Measurements from ENCODE around the gene POLE. TPM values are rescaled to one million over a fixed set of nuclear protein-coding genes. Genes with fewer than 3 reads are reported as not detected.

The POLE gene
- total and polyA plus RNA-seq, 2 of the 4 experiments (the other 2 are of a cell fraction): 17.2 to 20.7 TPM

DNA sequence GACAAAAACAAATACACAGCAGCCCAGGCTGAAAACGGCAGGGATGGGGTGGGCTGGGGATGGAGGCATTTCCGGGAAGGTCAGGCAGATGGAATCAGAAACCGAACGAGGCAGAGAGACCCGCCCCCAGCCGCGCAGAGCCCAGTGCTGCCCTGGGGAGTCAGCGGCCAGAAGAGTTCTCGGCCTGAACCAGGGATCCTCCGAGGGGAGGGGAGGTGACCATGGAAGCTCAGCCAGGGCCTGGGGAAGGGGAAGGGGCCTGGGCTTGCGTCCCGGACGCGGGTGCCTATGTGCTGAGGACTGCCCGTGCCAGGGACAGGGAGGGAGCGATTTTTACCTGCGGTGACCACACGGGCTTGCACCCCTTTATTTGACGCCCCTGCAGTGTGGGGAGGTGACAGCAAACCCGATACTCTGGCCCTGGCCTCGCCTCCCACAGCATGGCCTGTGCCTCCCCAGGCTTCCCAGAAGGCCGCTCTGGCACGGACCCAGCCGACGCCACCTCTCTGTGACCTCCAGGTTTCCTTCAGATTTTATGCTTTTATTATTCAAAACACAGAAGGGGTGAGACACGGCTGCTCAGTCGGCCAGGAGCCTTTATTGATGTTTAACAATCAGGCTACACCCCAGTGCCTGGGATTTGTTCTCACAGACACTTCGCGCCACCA is 84.4 kb downstream of the POLE start:
- no peak overlapping the region for H3K14ac ChIP-seq (replicated peaks; ENCODE audit: low read depth, low read length)
- TF ChIP-seq CHD1 (IDR thresholded peaks at IDR 0.05; ENCODE audit: low read depth, low read length) (no peak), RCOR1 (IDR thresholded peaks at IDR 0.05; ENCODE audit: insufficient replicate concordance, low read length) (no peak), NFE2L2 (IDR thresholded peaks at IDR 0.05; ENCODE audit: low read depth, low read length) (no peak), FOS (IDR thresholded peaks at IDR 0.05; ENCODE audit: low read depth, low read length) (no peak), USF2 (IDR thresholded peaks at IDR 0.05; ENCODE audit: low read depth, low read length) (no peak), RFX5 (IDR thresholded peaks at IDR 0.05; ENCODE audit: low read depth, low read length) (no peak), SMC3 (IDR thresholded peaks at IDR 0.05; ENCODE audit: low read depth, low read length) (no peak), BHLHE40 (IDR thresholded peaks at IDR 0.05; ENCODE audit: low read depth, low read length) (no peak), MXI1 (IDR thresholded peaks at IDR 0.05; ENCODE audit: borderline replicate concordance, low read depth, low read length) (no peak), RAD21 (IDR thresholded peaks at IDR 0.05; ENCODE audit: low read length) (no peak)
- H3K18ac ChIP-seq (ENCODE audit: low read depth, low read length): no peak overlapping the region; the same call in 1 of the 2 replicates
- dilution Hi-C loops (cut with HindIII; ENCODE audit: low sequenced_read_pairs, unreplicated experiment) (no loop called here), intact Hi-C loops (cut with micrococcal nuclease) (no loop called here), in situ Hi-C loops (cut with MboI; ENCODE audit: low sequenced_read_pairs) (no loop called here)
- H3K4ac ChIP-seq (ENCODE audit: low read depth, low read length): peak overlapping the region; percentile 20; the same call in 1 of the 2 replicates
- H3K4me3 ChIP-seq (ENCODE audit: insufficient read depth, low read depth, low read length): no peak overlapping the region
- H4K5ac ChIP-seq (ENCODE audit: low read depth, low read length): peak overlapping the region; percentile 28; the same call in 1 of the 2 replicates
- H3K27me3 ChIP-seq (ENCODE audit: control insufficient read depth, insufficient read depth, low read length): peaks cover 30% of the 10 kb centered on the region
- no peaks in the 10 kb centered on the region for H3K9me3 ChIP-seq (ENCODE audit: control insufficient read depth, insufficient read depth, low read length)
- no peak overlapping the region for H2AK5ac ChIP-seq (ENCODE audit: low read depth, low read length)
- peak; percentile 21; the same call in 1 of the 2 replicates for ATAC-seq (ENCODE audit: low read depth)
- H2BK5ac ChIP-seq (ENCODE audit: low read depth, low read length, poor library complexity, severe bottlenecking): no peak overlapping the region
- H2BK120ac ChIP-seq (ENCODE audit: low read depth, low read length): no peak overlapping the region
- no peak overlapping the region for H2BK20ac ChIP-seq (ENCODE audit: low read depth, low read length)
- H3K9me1 ChIP-seq (ENCODE audit: insufficient read depth, low read length): no peaks in the 10 kb centered on the region
- peak overlapping the region; percentile 76 for H2AFZ ChIP-seq (replicated peaks; ENCODE audit: low read length, poor library complexity)
- H3K23ac ChIP-seq (ENCODE audit: low read depth, low read length): no peak overlapping the region
- H3K27ac ChIP-seq (ENCODE audit: insufficient read depth, low read length): no peak overlapping the region
- H3K56ac ChIP-seq (ENCODE audit: extremely low read depth, insufficient read depth, low read length): no peak overlapping the region
- 38% methylated on average over 16 of the region's 29 CpGs; no CpG with 5 or more reads in 1 of the 2 experiments for WGBS, 2 experiments (ENCODE audit: extremely low coverage in 2 of 2, insufficient read length in 1 of 2)
- no peak overlapping the region for H4K91ac ChIP-seq (ENCODE audit: insufficient read depth, low read depth, low read length)
- BruUV-seq (replicated peaks): no TSS peak
- H4K8ac ChIP-seq (ENCODE audit: low read depth in 2 of 2, low read length in 2 of 2): no peak overlapping the region
- peaks cover 2% of the 10 kb centered on the region; the same call in 1 of the 2 replicates for H4K20me1 ChIP-seq (ENCODE audit: insufficient read depth, low read length)
- peak overlapping the region; percentile 28 for H2AK9ac ChIP-seq (replicated peaks; ENCODE audit: low read depth, low read length, poor library complexity)
- no peaks in the 10 kb centered on the region for H3K36me3 ChIP-seq (ENCODE audit: control insufficient read depth, insufficient read depth, low read length)
- POLR2A ChIA-PET (ENCODE audit: unreplicated experiment): no interaction called here
- H3K9ac ChIP-seq (ENCODE audit: low read depth, low read length): no peak overlapping the region
- H3K79me1 ChIP-seq (ENCODE audit: low read depth in 1 of 2, low read length in 2 of 2): no peaks in the 10 kb centered on the region
- CTCF ChIA-PET: no interaction called here
- no peak overlapping the region for H2BK15ac ChIP-seq (ENCODE audit: low read depth, low read length)
- peaks cover 7% of the 10 kb centered on the region; the same call in 1 of the 2 replicates for H3K4me1 ChIP-seq (ENCODE audit: control insufficient read depth, insufficient read depth, low read length)
- H3K4me2 ChIP-seq (ENCODE audit: low read depth, low read length): no peak overlapping the region; the same call in 1 of the 2 replicates
- no peak for DNase-seq

All from IMR-90 (cell line).